Neural progenitor cell (in vitro differentiated cells): ENCODE data around the gene NUP35. TPM values are rescaled to one million over a fixed set of nuclear protein-coding genes. Genes with fewer than 3 reads are reported as not detected.
A peak's percentile ranks its signal among the peaks of the same experiment; 100 is the strongest.

Experiments used
- DNase-seq: peaks from one replicate; pipeline ENCODE4 v3.0.0-alpha.2; 2016; ENCODE audit warnings: low spot score
- H2AFZ ChIP-seq: fragments of 200-600 bp; sonication (generic); replicated peaks from 2 replicates; pipeline ENCODE4 v1.6.1; 2016; ENCODE audit warnings: antibody characterized with exemption
- H3F3A ChIP-seq: fragments of 200-600 bp; sonication (generic); 2 replicates; pipeline ENCODE4 v1.6.1; 2016; ENCODE audit warnings: antibody characterized with exemption, low read depth
- H3K27ac ChIP-seq: fragments of 200-600 bp; sonication (generic); 2 replicates; pipeline ENCODE4 v1.5.1; 2016; ENCODE audit warnings: mild to moderate bottlenecking
- H3K27me3 ChIP-seq: fragments of 200-600 bp; sonication (generic); 2 replicates; pipeline ENCODE4 v1.6.1; 2016; ENCODE audit warnings: mild to moderate bottlenecking, moderate library complexity
- H3K36me3 ChIP-seq: fragments of 200-600 bp; sonication (generic); 2 replicates; pipeline ENCODE4 v1.5.1; 2016
- H3K4me1 ChIP-seq: fragments of 200-600 bp; sonication (generic); 2 replicates; pipeline ENCODE4 v1.6.1; 2016; ENCODE audit warnings: mixed run types
- H3K4me2 ChIP-seq: fragments of 200-600 bp; sonication (generic); 2 replicates; pipeline ENCODE4 v1.6.1; 2016
- H3K4me3 ChIP-seq: fragments of 200-600 bp; sonication (generic); 2 replicates; pipeline ENCODE4 v1.5.1; 2016
- H3K79me2 ChIP-seq: fragments of 200-600 bp; sonication (generic); 2 replicates; pipeline ENCODE4 v1.6.1; 2016; ENCODE audit warnings: low read depth
- H3K9ac ChIP-seq: fragments of 200-600 bp; sonication (generic); 2 replicates; pipeline ENCODE4 v1.6.1; 2016
- H3K9me3 ChIP-seq: fragments of 200-600 bp; sonication (generic); 2 replicates; pipeline ENCODE4 v1.5.1; 2016; ENCODE audit warnings: low read depth
- H4K20me1 ChIP-seq: fragments of 200-600 bp; sonication (generic); 2 replicates; pipeline ENCODE4 v1.6.1; 2016; ENCODE audit warnings: low read depth
- H3K27ac Mint-ChIP-seq: 3 replicates; pipeline ENCODE4 v1.8.0; 2021; ENCODE audit warnings: mixed read lengths
- H3K27me3 Mint-ChIP-seq: 2 replicates; pipeline ENCODE4 v1.8.0; 2022; ENCODE audit warnings: low read depth, mild to moderate bottlenecking, inconsistent platforms, moderate library complexity, mixed read lengths; ENCODE audit not compliant: insufficient read depth
- H3K36me3 Mint-ChIP-seq: 3 replicates; pipeline ENCODE4 v1.8.0; 2021; ENCODE audit warnings: mixed read lengths
- H3K4me1 Mint-ChIP-seq: 3 replicates; pipeline ENCODE4 v1.8.0; 2021; ENCODE audit warnings: mixed read lengths
- H3K4me3 Mint-ChIP-seq: 3 replicates; pipeline ENCODE4 v1.8.0; 2021; ENCODE audit warnings: mild to moderate bottlenecking, moderate library complexity, mixed read lengths
- H3K9me3 Mint-ChIP-seq: 3 replicates; pipeline ENCODE4 v1.8.0; 2020; ENCODE audit warnings: mixed read lengths
- CTCF ChIP-seq: fragments of 200-600 bp; sonication (generic); IDR thresholded peaks from 2 replicates; pipeline ENCODE4 v1.5.1; 2017; ENCODE audit warnings: antibody characterized with exemption, mild to moderate bottlenecking
- EZH2 ChIP-seq: fragments of 200-600 bp; sonication (generic); IDR thresholded peaks from 2 replicates; pipeline ENCODE4 v1.6.1; 2017; ENCODE audit warnings: antibody characterized with exemption, mild to moderate bottlenecking, moderate library complexity
- EZH2phosphoT487 ChIP-seq: fragments of 200-600 bp; sonication (generic); IDR thresholded peaks from 2 replicates; pipeline ENCODE4 v1.6.1; 2017; ENCODE audit warnings: antibody characterized with exemption
- total RNA-seq: library from RNA; depleted of rRNA; stranded (reverse); fragments of >200 nt; gene quantifications from 2 replicates; pipeline ENCODE4 v1.2.3, GENCODE V29; 2015; ENCODE audit warnings: low replicate concordance

The NUP35 gene
- total RNA-seq, 1 donor from 2014 or later, result 53.3 TPM

- Histone ChIP-seq H3K4me2 (peak overlapping the region; percentile 95), H3K79me2 (peaks cover 74% of the 10 kb centered on the region), H2AFZ (no peak overlapping the region), H3K9ac (no peak overlapping the region), H3K36me3 (no peaks in the 10 kb centered on the region), H3K4me1 (peaks cover 18% of the 10 kb centered on the region), H3K27ac (no peak overlapping the region), H3K4me3 (no peak overlapping the region), H3K9me3 (no peaks in the 10 kb centered on the region), H3K27me3 (no peaks in the 10 kb centered on the region), H3F3A (peaks cover 8% of the 10 kb centered on the region), H4K20me1 (peaks cover 4% of the 10 kb centered on the region)
- H3K36me3 Mint-ChIP-seq, result peaks cover 2% of the 10 kb centered on the region
- TF ChIP-seq CTCF (no peak), EZH2 (no peak), EZH2phosphoT487 (no peak)
- DNase-seq, result no peak
- H3K27me3 Mint-ChIP-seq, result no peaks in the 10 kb centered on the region
- H3K4me3 Mint-ChIP-seq, result peak overlapping the region; percentile 96
- H3K4me1 Mint-ChIP-seq, result peaks cover 23% of the 10 kb centered on the region
- no peaks in the 10 kb centered on the region for H3K9me3 Mint-ChIP-seq
- H3K27ac Mint-ChIP-seq, result no peak overlapping the region
These were observed 2.4 kb downstream of the NUP35 start for GRCh38 chr2:183126635-183127034.

- no peaks in the 10 kb centered on the region for H3K4me1 ChIP-seq
- H3K27me3 ChIP-seq, result no peaks in the 10 kb centered on the region
- peaks cover 4% of the 10 kb centered on the region for H4K20me1 ChIP-seq
- H3K9me3 ChIP-seq, result no peaks in the 10 kb centered on the region
- no peaks in the 10 kb centered on the region for H3K9me3 Mint-ChIP-seq
- no peaks in the 10 kb centered on the region for H3K36me3 ChIP-seq
- H3K27ac ChIP-seq, result no peak overlapping the region
- no peak overlapping the region for H3K4me3 Mint-ChIP-seq
- H3K36me3 Mint-ChIP-seq, result peaks cover 17% of the 10 kb centered on the region
- H3K4me2 ChIP-seq, result no peak overlapping the region
- TF ChIP-seq CTCF (no peak), EZH2 (no peak), EZH2phosphoT487 (no peak)
- no peak overlapping the region for H3K4me3 ChIP-seq
- H3K4me1 Mint-ChIP-seq, result no peaks in the 10 kb centered on the region
- H3K27ac Mint-ChIP-seq, result no peak overlapping the region
- H3K79me2 ChIP-seq, result peaks cover 64% of the 10 kb centered on the region
- H2AFZ ChIP-seq, result no peak overlapping the region
- no peaks in the 10 kb centered on the region for H3F3A ChIP-seq
- no peak for DNase-seq
- no peak overlapping the region for H3K9ac ChIP-seq
- H3K27me3 Mint-ChIP-seq, result peaks cover 2% of the 10 kb centered on the region
These were observed 9.8 kb downstream of the NUP35 start for GRCh38 chr2:183134016-183134415.

GRCh38 chr2:183148955-183149354 lies 24.7 kb downstream of the NUP35 start:
- no peak for DNase-seq
- Histone ChIP-seq H3K27me3 (no peaks in the 10 kb centered on the region), H2AFZ (no peak overlapping the region), H3K4me3 (no peak overlapping the region), H3K4me2 (no peak overlapping the region), H3K36me3 (peaks cover 21% of the 10 kb centered on the region), H3K9ac (no peak overlapping the region), H3K79me2 (peaks cover 61% of the 10 kb centered on the region), H3F3A (no peaks in the 10 kb centered on the region), H4K20me1 (no peaks in the 10 kb centered on the region), H3K27ac (no peak overlapping the region), H3K9me3 (no peaks in the 10 kb centered on the region), H3K4me1 (no peaks in the 10 kb centered on the region)
- no peaks in the 10 kb centered on the region for H3K27me3 Mint-ChIP-seq
- H3K9me3 Mint-ChIP-seq, result peaks cover 29% of the 10 kb centered on the region
- H3K27ac Mint-ChIP-seq, result no peak overlapping the region
- H3K4me1 Mint-ChIP-seq, result no peaks in the 10 kb centered on the region
- peaks cover 66% of the 10 kb centered on the region for H3K36me3 Mint-ChIP-seq
- TF ChIP-seq EZH2phosphoT487 (no peak), CTCF (no peak), EZH2 (no peak)
- no peak overlapping the region for H3K4me3 Mint-ChIP-seq
